Measurements from ENCODE around the gene LRRC4B. TPM values are rescaled to one million over a fixed set of nuclear protein-coding genes. Genes with fewer than 3 reads are reported as not detected.

Gene LRRC4B
- total RNA-seq, 6 experiments from 2014 or later, result 0.22 to 1.2 (median 0.52) TPM

GRCh38 chr19:50498219-50499056, 69.8 kb downstream of the LRRC4B start:
- WGBS (ENCODE audit: insufficient coverage, low coverage, low lambda C conversion rate, missing lambda C conversion rate), result 68% methylated on average over 10 of the region's 11 CpGs
- Histone ChIP-seq H3K4me1 (no peaks in the 10 kb centered on the region), H3K36me3 (no peaks in the 10 kb centered on the region), H3K9me3 (no peaks in the 10 kb centered on the region), H3K4me3 (no peak overlapping the region), H3K27me3 (no peaks in the 10 kb centered on the region), H3K27ac (no peak overlapping the region)
- DNase-seq (no peak), ATAC-seq (no peak)
- TF ChIP-seq POLR2A (IDR thresholded peaks at IDR 0.05) (no peak), CTCF (IDR thresholded peaks at IDR 0.05) (no peak)
- intact Hi-C loops (cut with DNase I), result no loop called here

GRCh38 chr19:50497022-50497405, 71.2 kb downstream of the LRRC4B start:
- WGBS (ENCODE audit: insufficient coverage, low coverage, low lambda C conversion rate, missing lambda C conversion rate), result 81% methylated on average over 7 of the region's 8 CpGs
- no peak overlapping the region for H3K27ac ChIP-seq
- intact Hi-C loops (cut with DNase I), result no loop called here
- H3K9me3 ChIP-seq, result no peaks in the 10 kb centered on the region
- no peak overlapping the region for H3K4me3 ChIP-seq
- peak in 1 of 3 donors; percentile 40 for DNase-seq
- no peaks in the 10 kb centered on the region for H3K4me1 ChIP-seq
- ATAC-seq, result no peak
- H3K27me3 ChIP-seq, result no peaks in the 10 kb centered on the region
- H3K36me3 ChIP-seq, result no peaks in the 10 kb centered on the region
- TF ChIP-seq CTCF (IDR thresholded peaks at IDR 0.05) (no peak), POLR2A (IDR thresholded peaks at IDR 0.05) (no peak)

GRCh38 chr19:50496189-50497021, 71.8 kb downstream of the LRRC4B start:
- DNase-seq (peak in 2 of 3 donors; percentile 18 to 52), ATAC-seq (peak; percentile 31 to 54 (median 38))
- no peaks in the 10 kb centered on the region for H3K9me3 ChIP-seq
- no peak overlapping the region for H3K4me3 ChIP-seq
- no peak for TF ChIP-seq POLR2A (IDR thresholded peaks at IDR 0.05)
- TF ChIP-seq CTCF (IDR thresholded peaks at IDR 0.05), result no peak
- WGBS (ENCODE audit: insufficient coverage, low coverage, low lambda C conversion rate, missing lambda C conversion rate), result 74% methylated on average over 11 of the region's 30 CpGs
- intact Hi-C loops (cut with DNase I), result no loop called here
- H3K36me3 ChIP-seq, result no peaks in the 10 kb centered on the region
- no peaks in the 10 kb centered on the region for H3K27me3 ChIP-seq
- no peaks in the 10 kb centered on the region for H3K4me1 ChIP-seq
- no peak overlapping the region for H3K27ac ChIP-seq

- H3K27me3 ChIP-seq, result no peaks in the 10 kb centered on the region
- no peak overlapping the region for H3K27ac ChIP-seq
- DNase-seq, result no peak
- intact Hi-C loops (cut with DNase I), result no loop called here
- WGBS (ENCODE audit: insufficient coverage, low coverage, low lambda C conversion rate, missing lambda C conversion rate), result 84% methylated on average over 5 of the region's 5 CpGs
- ATAC-seq, result no peak
- no peaks in the 10 kb centered on the region for H3K4me1 ChIP-seq
- no peak for TF ChIP-seq POLR2A (IDR thresholded peaks at IDR 0.05)
- TF ChIP-seq CTCF (IDR thresholded peaks at IDR 0.05), result no peak
- no peaks in the 10 kb centered on the region for H3K9me3 ChIP-seq
- H3K4me3 ChIP-seq, result no peak overlapping the region
- H3K36me3 ChIP-seq, result no peaks in the 10 kb centered on the region
Observed at GRCh38 chr19:50495020-50495531, 73.2 kb downstream of the LRRC4B start.
